Nephron (organoid): ENCODE results near the gene KCNQ1.

ENCODE experiments used
- H3K27ac Mint-ChIP-seq, 3 experiments: 2 replicates each; pipeline ENCODE4 v1.8.0; 2020; ENCODE audit warnings: mixed read lengths in 3 of 3, mild to moderate bottlenecking in 2 of 3, moderate library complexity in 1 of 3
- H3K27me3 Mint-ChIP-seq: 2 replicates; pipeline ENCODE4 v1.8.0; 2021; ENCODE audit warnings: low read depth, mild to moderate bottlenecking, moderate library complexity, mixed read lengths
- H3K36me3 Mint-ChIP-seq: 2 replicates; pipeline ENCODE4 v1.8.0; 2020; ENCODE audit warnings: low read depth, mixed read lengths
- H3K4me1 Mint-ChIP-seq: 2 replicates; pipeline ENCODE4 v1.8.0; 2020; ENCODE audit warnings: mixed read lengths
- H3K4me3 Mint-ChIP-seq, 3 experiments: 2 replicates each; pipeline ENCODE4 v1.8.0; 2020; ENCODE audit warnings: mild to moderate bottlenecking in 3 of 3, mixed read lengths in 3 of 3, moderate library complexity in 2 of 3
- H3K9me3 Mint-ChIP-seq: 2 replicates; pipeline ENCODE4 v1.8.0; 2020; ENCODE audit warnings: mixed read lengths
- TF ChIP-seq, protein P1 (sequence below), 3 experiments: fragments of 200-600 bp; sonication (generic); IDR thresholded peaks; one replicate each; pipeline ENCODE4 v1.5.0; 2021; ENCODE audit warnings: antibody characterized with exemption in 3 of 3; ENCODE audit not compliant: unreplicated experiment in 3 of 3

The KCNQ1 gene

DNA sequence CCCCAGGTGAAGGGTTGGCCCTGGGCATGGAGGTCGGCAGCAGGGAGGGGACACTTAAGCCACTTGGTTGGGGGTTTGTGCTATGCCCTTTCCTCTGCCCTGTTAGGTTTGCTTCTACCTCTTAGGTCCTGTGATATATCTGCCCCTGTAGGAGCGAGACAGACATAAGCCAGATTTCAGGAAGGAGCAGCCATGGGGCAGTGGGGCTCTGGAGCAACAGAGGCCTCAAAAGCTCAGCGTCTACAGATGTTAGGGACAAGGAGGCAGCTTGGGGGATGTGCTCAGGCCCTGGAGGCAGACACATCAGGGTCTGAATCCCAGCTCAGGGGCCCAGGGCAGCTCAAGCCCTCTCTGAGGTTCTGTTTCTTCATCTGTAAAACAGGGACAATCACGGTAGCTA lies 282.2 kb downstream of the KCNQ1 start:
- H3K4me1 Mint-ChIP-seq, result peaks cover 80% of the 10 kb centered on the region
- no peaks in the 10 kb centered on the region for H3K36me3 Mint-ChIP-seq
- no peaks in the 10 kb centered on the region for H3K9me3 Mint-ChIP-seq
- peaks cover 7% of the 10 kb centered on the region for H3K27me3 Mint-ChIP-seq
- TF ChIP-seq, protein P1, sequence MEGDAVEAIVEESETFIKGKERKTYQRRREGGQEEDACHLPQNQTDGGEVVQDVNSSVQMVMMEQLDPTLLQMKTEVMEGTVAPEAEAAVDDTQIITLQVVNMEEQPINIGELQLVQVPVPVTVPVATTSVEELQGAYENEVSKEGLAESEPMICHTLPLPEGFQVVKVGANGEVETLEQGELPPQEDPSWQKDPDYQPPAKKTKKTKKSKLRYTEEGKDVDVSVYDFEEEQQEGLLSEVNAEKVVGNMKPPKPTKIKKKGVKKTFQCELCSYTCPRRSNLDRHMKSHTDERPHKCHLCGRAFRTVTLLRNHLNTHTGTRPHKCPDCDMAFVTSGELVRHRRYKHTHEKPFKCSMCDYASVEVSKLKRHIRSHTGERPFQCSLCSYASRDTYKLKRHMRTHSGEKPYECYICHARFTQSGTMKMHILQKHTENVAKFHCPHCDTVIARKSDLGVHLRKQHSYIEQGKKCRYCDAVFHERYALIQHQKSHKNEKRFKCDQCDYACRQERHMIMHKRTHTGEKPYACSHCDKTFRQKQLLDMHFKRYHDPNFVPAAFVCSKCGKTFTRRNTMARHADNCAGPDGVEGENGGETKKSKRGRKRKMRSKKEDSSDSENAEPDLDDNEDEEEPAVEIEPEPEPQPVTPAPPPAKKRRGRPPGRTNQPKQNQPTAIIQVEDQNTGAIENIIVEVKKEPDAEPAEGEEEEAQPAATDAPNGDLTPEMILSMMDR (IDR thresholded peaks at IDR 0.05; ENCODE audit: unreplicated experiment in 3 of 3), result no peak
- peak overlapping the region; percentile 98 to 99 (median 99) for H3K27ac Mint-ChIP-seq
- H3K4me3 Mint-ChIP-seq, result peak overlapping the region in 1 of 3 experiments; percentile 15

DNA sequence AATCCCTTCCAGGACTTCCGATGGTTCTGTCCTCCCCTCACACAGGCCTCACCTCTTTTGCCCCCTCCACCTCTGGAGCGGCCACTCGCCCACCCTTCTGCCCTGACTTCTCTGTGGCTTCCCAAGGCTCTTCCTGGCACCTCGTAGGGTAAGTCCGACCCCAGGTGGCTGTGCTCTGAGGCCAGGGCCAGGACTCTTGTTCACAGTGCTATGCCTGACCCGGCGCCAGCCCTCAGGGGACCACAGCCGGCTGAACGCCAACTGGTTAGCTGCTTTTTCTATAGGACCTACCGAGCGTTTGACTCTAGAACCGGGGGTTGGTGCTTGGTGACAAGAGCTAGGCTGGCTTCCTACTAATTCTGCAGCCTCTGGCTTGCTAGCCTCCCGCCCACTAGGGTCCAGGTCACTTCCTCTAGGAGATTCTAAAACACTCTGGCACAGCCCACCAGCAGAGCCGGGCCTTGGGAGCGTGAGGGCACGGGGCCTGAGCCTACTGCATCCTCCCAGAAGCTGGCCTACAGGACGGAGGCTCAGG lies 283.4 kb downstream of the KCNQ1 start:
- H3K27me3 Mint-ChIP-seq, result peaks cover 7% of the 10 kb centered on the region
- H3K4me3 Mint-ChIP-seq, result peak overlapping the region in 1 of 3 experiments; percentile 7
- H3K9me3 Mint-ChIP-seq, result no peaks in the 10 kb centered on the region
- no peaks in the 10 kb centered on the region for H3K36me3 Mint-ChIP-seq
- peak overlapping the region; percentile 98 to 99 (median 99) for H3K27ac Mint-ChIP-seq
- TF ChIP-seq, protein P1 (IDR thresholded peaks at IDR 0.05; ENCODE audit: unreplicated experiment in 3 of 3), result no peak
- peaks cover 72% of the 10 kb centered on the region for H3K4me1 Mint-ChIP-seq

DNA sequence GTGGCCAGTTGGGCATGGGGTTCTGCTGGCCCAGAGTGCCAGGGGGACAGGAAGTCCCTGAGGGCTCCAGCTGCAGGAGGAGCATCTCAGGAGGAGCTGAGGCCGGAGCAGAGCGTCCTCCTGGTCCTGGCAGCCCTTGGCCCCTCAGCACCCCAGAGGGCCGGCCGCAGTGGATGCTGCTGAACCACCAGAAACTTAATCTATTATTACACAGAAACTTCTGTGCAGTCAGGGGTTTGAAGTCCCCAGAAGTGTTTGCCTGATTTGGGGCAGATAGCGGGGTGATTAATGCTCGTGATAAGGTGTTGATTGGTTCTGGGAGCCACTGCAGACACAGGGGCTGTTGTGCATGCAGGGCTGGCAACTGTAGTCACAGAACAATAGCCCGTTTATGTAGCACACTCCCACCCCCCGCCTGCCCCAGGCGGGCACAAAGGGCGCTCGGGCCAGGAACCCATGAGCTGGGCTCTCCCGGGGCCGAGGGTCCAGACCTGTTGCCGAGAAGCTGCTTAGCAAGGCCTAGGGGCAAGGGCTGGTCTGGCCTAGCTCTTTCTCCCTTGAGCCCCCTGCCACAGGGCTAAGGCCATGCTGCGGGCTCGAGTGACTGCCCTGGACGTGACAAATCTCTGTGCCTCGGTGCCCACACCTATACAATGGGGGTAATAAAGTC lies 284.0 kb downstream of the KCNQ1 start:
- TF ChIP-seq, protein P1 (IDR thresholded peaks at IDR 0.05; ENCODE audit: unreplicated experiment in 3 of 3), result no peak
- H3K4me3 Mint-ChIP-seq, result no peak overlapping the region
- H3K9me3 Mint-ChIP-seq, result no peaks in the 10 kb centered on the region
- H3K4me1 Mint-ChIP-seq, result peaks cover 70% of the 10 kb centered on the region
- H3K27ac Mint-ChIP-seq, result peak overlapping the region; percentile 98 to 99 (median 99)
- peaks cover 7% of the 10 kb centered on the region for H3K27me3 Mint-ChIP-seq
- H3K36me3 Mint-ChIP-seq, result no peaks in the 10 kb centered on the region

DNA sequence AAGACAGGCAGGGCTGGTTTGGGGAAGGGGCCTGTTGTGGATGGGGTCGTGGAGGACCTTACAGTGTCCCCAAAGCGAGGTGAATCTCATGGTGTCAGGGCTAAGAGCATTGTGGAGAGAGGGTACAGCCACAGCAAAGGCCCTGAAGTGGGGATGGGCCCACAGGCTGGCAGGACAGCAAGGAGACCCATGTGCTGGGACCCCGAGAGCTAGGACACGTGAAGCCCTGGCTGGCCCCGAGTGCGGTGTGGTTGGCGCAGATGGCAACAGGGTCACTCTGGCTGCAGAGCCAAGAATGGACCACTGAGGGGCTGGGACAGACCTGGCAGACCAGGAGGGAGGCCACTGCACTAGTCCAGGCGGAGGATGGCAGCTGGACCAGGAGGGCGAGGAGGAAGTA lies 285.0 kb downstream of the KCNQ1 start:
- peaks cover 65% of the 10 kb centered on the region for H3K4me1 Mint-ChIP-seq
- TF ChIP-seq, protein P1 (IDR thresholded peaks at IDR 0.05; ENCODE audit: unreplicated experiment in 3 of 3), result no peak
- H3K9me3 Mint-ChIP-seq, result no peaks in the 10 kb centered on the region
- peak overlapping the region; percentile 46 to 91 (median 88) for H3K27ac Mint-ChIP-seq
- no peaks in the 10 kb centered on the region for H3K36me3 Mint-ChIP-seq
- H3K4me3 Mint-ChIP-seq, result peak overlapping the region in 1 of 3 experiments; percentile 38
- H3K27me3 Mint-ChIP-seq, result peaks cover 7% of the 10 kb centered on the region

DNA sequence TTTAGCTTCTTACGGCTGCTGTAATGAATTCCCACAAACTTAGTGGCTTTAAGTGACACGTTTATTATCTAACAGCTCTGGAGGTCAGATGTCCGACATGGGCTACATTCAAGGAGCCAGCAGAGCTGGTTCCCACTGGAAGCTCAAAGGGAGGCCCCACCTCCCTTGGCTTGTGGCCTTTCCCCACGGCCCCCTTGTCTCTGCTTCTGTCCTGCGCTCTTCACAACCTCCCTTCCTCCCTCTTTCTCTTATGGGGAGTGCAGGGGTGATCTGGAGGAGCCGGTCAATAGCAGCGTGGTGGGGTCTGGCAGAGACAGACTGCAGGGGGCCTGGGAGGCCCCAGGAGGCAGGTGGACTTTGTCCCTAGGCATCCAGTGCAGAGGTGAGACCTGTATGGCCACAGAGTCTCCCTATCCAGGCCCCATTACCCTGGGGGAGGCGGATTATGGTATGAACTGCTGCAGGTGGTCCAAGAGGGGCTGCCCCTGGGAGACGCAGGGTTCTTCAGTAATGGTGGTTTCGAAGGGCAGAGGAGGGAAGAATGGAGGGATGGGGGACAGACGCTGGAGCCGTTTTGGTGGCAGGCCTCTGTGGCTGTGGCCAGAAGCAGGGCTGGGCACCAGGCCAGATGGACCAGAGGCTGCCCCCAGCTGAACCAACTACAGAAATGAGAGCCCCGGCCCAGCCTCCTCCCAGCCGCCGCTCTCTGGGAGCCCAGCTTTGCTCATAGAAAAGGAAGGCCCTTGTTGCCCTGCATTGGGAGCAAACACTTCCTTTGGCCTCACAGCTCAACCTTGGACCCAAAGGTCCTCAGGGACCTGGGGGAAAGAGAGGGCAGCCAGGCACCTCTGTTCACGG lies 285.7 kb downstream of the KCNQ1 start:
- Mint-ChIP-seq H3K4me1 (peaks cover 58% of the 10 kb centered on the region), H3K9me3 (no peaks in the 10 kb centered on the region), H3K27ac (peak overlapping the region; percentile 46 to 91 (median 88)), H3K27me3 (peaks cover 7% of the 10 kb centered on the region), H3K4me3 (no peak overlapping the region), H3K36me3 (no peaks in the 10 kb centered on the region)
- TF ChIP-seq, protein P1 (IDR thresholded peaks at IDR 0.05; ENCODE audit: unreplicated experiment in 3 of 3), result no peak
